ENCODE measurements around the gene DEAF1. TPM values are rescaled to one million over a fixed set of nuclear protein-coding genes. Genes with fewer than 3 reads are reported as not detected.

Gene DEAF1
- total RNA-seq, 2 experiments from 2014 or later = 39.0 to 40.1 TPM

- Mint-ChIP-seq H3K4me1 (peaks cover 20% of the 10 kb centered on the region), H3K9me3 (ENCODE audit: low read depth) (no peaks in the 10 kb centered on the region), H3K4me3 (no peak within 1 kb of the TSS), H3K36me3 (peaks cover 4% of the 10 kb centered on the region), H3K27me3 (peaks cover 26% of the 10 kb centered on the region), H3K27ac (no peak within 1 kb of the TSS)
- DNase-seq (no peak), ATAC-seq (no peak)
- CTCF ChIA-PET = no interaction called here
Measured at GRCh38 chr11:624705-625635, 70.1 kb downstream of the DEAF1 start, which contains the start of gene CDHR5. Gene CDHR5, minus strand, starts transcription at chr11:624955. Its CDS starts 53 bp downstream, at chr11:624902.

DNA sequence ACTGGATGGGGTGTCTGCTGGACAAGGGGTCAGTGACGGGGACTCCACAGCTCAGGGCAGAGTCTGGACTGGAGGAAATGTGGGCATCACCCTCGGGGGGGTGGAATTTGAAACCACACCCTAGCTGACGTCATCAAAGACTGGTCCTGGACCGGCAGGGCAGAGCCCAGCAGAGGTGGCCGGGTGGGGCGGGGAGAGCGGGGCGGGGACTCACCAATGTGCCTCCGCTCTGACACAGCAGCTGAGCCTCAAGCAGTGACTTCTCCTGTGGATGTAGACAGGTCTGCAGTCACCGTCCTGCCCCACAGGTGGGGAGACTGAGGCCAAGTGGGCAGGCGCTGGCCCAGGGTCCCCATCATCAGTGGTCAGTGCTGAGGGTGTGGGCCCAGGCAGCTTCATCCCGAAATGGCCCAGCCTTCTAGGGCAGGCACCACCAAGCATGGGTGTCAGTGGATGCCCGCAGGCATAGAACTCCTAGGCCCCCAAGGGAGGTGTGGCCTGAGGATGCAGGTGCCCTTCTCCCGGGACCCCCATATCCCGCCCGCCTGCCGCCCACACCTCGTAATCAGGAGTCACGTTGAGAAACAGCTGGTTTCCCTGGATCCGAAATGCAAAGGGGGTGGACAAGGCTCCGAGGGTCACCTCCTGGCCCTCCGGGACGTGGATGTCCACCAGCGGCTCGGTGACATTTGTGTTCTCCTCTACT is 70.9 kb downstream of the DEAF1 start:
- Mint-ChIP-seq H3K4me3 (no peak overlapping the region), H3K27me3 (peaks cover 22% of the 10 kb centered on the region), H3K36me3 (peaks cover 4% of the 10 kb centered on the region), H3K4me1 (peaks cover 14% of the 10 kb centered on the region), H3K27ac (no peak overlapping the region), H3K9me3 (ENCODE audit: low read depth) (no peaks in the 10 kb centered on the region)
- DNase-seq (no peak), ATAC-seq (no peak)
- CTCF ChIA-PET = no interaction called here

DNA sequence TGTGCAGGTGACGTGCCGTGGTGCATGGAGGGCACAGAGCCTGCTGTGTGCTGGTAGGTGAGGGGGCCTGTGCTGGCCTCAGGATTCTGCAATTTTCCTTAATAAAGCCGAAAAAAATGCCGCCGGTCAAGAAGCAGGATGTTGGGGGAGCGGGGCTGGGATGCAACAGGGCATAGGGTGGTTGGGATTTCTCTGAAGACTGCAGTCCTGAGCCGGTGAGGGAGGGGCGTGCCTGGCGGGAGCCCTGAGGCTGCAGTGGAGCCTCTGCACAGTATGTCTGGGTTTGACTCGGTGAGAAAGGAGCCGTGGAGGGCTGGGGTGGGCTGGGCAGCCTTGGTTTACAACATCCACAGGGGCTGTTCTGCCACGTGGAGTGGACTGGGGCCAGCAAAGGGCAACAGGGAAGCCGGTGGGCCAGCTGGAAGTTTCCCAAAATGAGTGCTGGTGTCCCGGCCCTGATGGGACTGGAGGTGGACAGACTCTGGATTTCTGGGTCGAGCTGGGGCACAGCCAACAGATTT is 71.6 kb downstream of the DEAF1 start:
- Mint-ChIP-seq H3K36me3 (peaks cover 3% of the 10 kb centered on the region), H3K9me3 (ENCODE audit: low read depth) (no peaks in the 10 kb centered on the region), H3K27ac (no peak overlapping the region), H3K4me1 (peaks cover 8% of the 10 kb centered on the region), H3K27me3 (peaks cover 16% of the 10 kb centered on the region), H3K4me3 (no peak overlapping the region)
- DNase-seq = no peak
- CTCF ChIA-PET = no interaction called here
- no peak for ATAC-seq

GRCh38 chr11:621838-622237 is 73.2 kb downstream of the DEAF1 start:
- CTCF ChIA-PET = no interaction called here

GRCh38 chr11:620935-621814 is 73.8 kb downstream of the DEAF1 start:
- Mint-ChIP-seq H3K4me1 (peaks cover 3% of the 10 kb centered on the region), H3K36me3 (no peaks in the 10 kb centered on the region), H3K9me3 (ENCODE audit: low read depth) (no peaks in the 10 kb centered on the region), H3K27ac (no peak overlapping the region), H3K27me3 (peaks cover 3% of the 10 kb centered on the region), H3K4me3 (no peak overlapping the region)
- CTCF ChIA-PET = no interaction called here
- ATAC-seq (no peak), DNase-seq (no peak)

More at GRCh38 chr11:621838-622237, 73.2 kb downstream of the DEAF1 start:
- Mint-ChIP-seq H3K36me3 (no peaks in the 10 kb centered on the region), H3K4me3 (no peak overlapping the region), H3K9me3 (ENCODE audit: low read depth) (no peaks in the 10 kb centered on the region), H3K27ac (no peak overlapping the region), H3K4me1 (no peaks in the 10 kb centered on the region), H3K27me3 (peaks cover 5% of the 10 kb centered on the region)
- ATAC-seq = no peak
- DNase-seq = no peak

DNA sequence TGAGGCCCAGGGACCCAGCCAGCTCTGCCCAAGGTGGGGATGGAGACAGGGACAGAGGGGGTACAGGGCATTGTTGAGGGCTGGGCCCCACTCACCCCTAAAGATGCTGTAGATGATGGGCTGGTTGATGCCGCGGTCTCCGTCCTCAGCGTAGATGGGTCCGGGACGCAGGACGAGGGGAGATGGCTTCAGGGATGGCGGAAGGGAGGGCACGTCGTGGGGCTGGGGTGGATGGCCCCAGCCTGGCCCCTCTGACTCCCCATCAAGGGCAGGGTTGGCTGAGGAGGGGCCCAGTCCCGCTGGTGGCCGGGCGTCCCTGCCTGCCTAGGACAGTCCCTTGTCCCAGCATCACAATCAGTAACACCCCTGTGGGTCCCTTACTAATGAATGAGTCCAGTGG is 74.8 kb downstream of the DEAF1 start:
- DNase-seq (no peak), ATAC-seq (no peak)
- no peaks in the 10 kb centered on the region for H3K9me3 Mint-ChIP-seq (ENCODE audit: low read depth)
- peaks cover 5% of the 10 kb centered on the region for H3K4me1 Mint-ChIP-seq
- peaks cover 3% of the 10 kb centered on the region for H3K36me3 Mint-ChIP-seq
- H3K4me3 Mint-ChIP-seq = no peak overlapping the region
- H3K27ac Mint-ChIP-seq = no peak overlapping the region
- CTCF ChIA-PET = no interaction called here
- no peaks in the 10 kb centered on the region for H3K27me3 Mint-ChIP-seq

- peaks cover 6% of the 10 kb centered on the region for H3K36me3 Mint-ChIP-seq
- ATAC-seq = no peak
- H3K4me1 Mint-ChIP-seq = peaks cover 5% of the 10 kb centered on the region
- H3K27me3 Mint-ChIP-seq = no peaks in the 10 kb centered on the region
- no peaks in the 10 kb centered on the region for H3K9me3 Mint-ChIP-seq (ENCODE audit: low read depth)
- DNase-seq = no peak
- H3K27ac Mint-ChIP-seq = no peak overlapping the region
- no peak overlapping the region for H3K4me3 Mint-ChIP-seq
- CTCF ChIA-PET = no interaction called here
Measured at GRCh38 chr11:619628-620050, 75.4 kb downstream of the DEAF1 start.

DNA sequence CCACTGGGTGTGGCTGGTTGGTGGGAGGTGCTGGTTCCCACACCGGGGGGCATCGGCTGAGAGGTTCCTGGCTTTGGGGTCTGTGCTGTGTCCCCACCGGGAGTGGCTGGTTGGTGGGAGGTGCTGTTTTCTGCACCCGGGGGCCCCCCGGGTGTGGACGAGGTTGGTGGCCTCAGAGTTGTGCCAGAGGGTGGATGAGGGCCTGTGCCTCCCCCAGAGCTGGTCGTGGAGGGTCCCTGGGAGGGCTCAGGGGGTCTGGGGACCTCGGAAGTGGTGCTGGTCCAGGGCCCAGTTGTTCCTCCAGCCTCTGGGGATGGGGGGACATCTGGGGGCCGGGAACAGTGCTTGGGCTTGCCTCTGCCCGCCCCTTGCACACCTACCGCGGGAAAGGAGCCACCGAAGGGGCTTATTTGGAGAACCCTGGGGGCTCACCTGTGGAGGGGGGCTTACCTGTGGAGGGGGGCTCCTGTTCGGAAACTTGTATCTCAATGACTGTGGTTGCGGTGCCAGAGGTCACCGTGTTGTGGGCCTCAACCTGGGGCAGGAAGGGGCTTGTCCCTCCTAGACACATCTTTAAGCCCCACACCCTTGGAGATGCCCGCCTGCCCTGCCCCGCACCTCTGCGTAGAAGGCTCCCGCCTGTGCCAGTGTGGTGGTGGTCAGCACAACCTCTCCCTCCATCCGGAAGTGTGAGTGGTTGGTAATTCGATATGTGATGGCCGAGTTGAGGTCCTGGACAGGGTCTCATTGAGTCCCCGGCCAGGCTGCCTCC is 76.0 kb downstream of the DEAF1 start:
- CTCF ChIA-PET = no interaction called here
- ATAC-seq (no peak), DNase-seq (no peak)
- peaks cover 9% of the 10 kb centered on the region for H3K4me1 Mint-ChIP-seq
- no peak overlapping the region for H3K27ac Mint-ChIP-seq
- H3K4me3 Mint-ChIP-seq = no peak overlapping the region
- H3K36me3 Mint-ChIP-seq = peaks cover 12% of the 10 kb centered on the region
- no peaks in the 10 kb centered on the region for H3K9me3 Mint-ChIP-seq (ENCODE audit: low read depth)
- no peaks in the 10 kb centered on the region for H3K27me3 Mint-ChIP-seq

GRCh38 chr11:617912-618682 is 76.9 kb downstream of the DEAF1 start:
- no peaks in the 10 kb centered on the region for H3K9me3 Mint-ChIP-seq (ENCODE audit: low read depth)
- H3K4me3 Mint-ChIP-seq = no peak overlapping the region
- DNase-seq = no peak
- no peak overlapping the region for H3K27ac Mint-ChIP-seq
- H3K4me1 Mint-ChIP-seq = peaks cover 11% of the 10 kb centered on the region
- no peak for ATAC-seq
- H3K27me3 Mint-ChIP-seq = no peaks in the 10 kb centered on the region
- CTCF ChIA-PET = no interaction called here
- peaks cover 19% of the 10 kb centered on the region for H3K36me3 Mint-ChIP-seq

GRCh38 chr11:617199-617911 is 77.7 kb downstream of the DEAF1 start:
- peaks cover 21% of the 10 kb centered on the region for H3K36me3 Mint-ChIP-seq
- DNase-seq (no peak), ATAC-seq (no peak)
- H3K4me1 Mint-ChIP-seq = peaks cover 14% of the 10 kb centered on the region
- CTCF ChIA-PET = no interaction called here
- no peaks in the 10 kb centered on the region for H3K27me3 Mint-ChIP-seq
- peak overlapping the region; percentile 99 for H3K27ac Mint-ChIP-seq
- H3K4me3 Mint-ChIP-seq = no peak overlapping the region
- H3K9me3 Mint-ChIP-seq (ENCODE audit: low read depth) = no peaks in the 10 kb centered on the region

- ATAC-seq = no peak
- H3K36me3 Mint-ChIP-seq = peaks cover 27% of the 10 kb centered on the region
- no peaks in the 10 kb centered on the region for H3K27me3 Mint-ChIP-seq
- H3K4me1 Mint-ChIP-seq = peaks cover 16% of the 10 kb centered on the region
- peak overlapping the region; percentile 98 for H3K4me3 Mint-ChIP-seq
- CTCF ChIA-PET = interaction anchor here (1.1 to 1.5 kb wide), 3 partner anchors 62 to 107 kb away, joined by 3 to 9 read pairs (median 5); no protein-coding TSS in a partner anchor
- DNase-seq = no peak
- H3K9me3 Mint-ChIP-seq (ENCODE audit: low read depth) = no peaks in the 10 kb centered on the region
- H3K27ac Mint-ChIP-seq = peak overlapping the region; percentile 99
Measured at GRCh38 chr11:616320-617198, 78.5 kb downstream of the DEAF1 start.

All from activated CD8-positive, alpha-beta memory T cell treated with anti-CD3 and anti-CD28 coated beads, Interleukin-2, amount 10 ng/mL, durations not matched to agents 7 days and 5 days (primary cell).